HAP-1 (cell line): ENCODE results near the gene C17orf75.
A peak's percentile ranks its signal among the peaks of the same experiment; 100 is the strongest.

ENCODE experiments used
- DNase-seq, 2 experiments: peaks; one replicate each; pipeline ENCODE4 v3.0.0-alpha.2; 2016 to 2020; ENCODE audit warnings: low spot score in 2 of 2
- H3K27me3 ChIP-seq: fragments of 250-450 bp; sonication (Bioruptor Pico); 2 replicates; pipeline ENCODE4 v1.5.1; 2020; ENCODE audit warnings: low read depth, mild to moderate bottlenecking, moderate library complexity
- H3K36me3 ChIP-seq: fragments of 250-450 bp; sonication (Bioruptor Pico); replicated peaks from 2 replicates; pipeline ENCODE4 v1.5.1; 2020; ENCODE audit warnings: mild to moderate bottlenecking
- H3K4me1 ChIP-seq: fragments of 250-450 bp; sonication (Bioruptor Pico); 2 replicates; pipeline ENCODE4 v1.5.1; 2020; ENCODE audit warnings: mild to moderate bottlenecking
- H3K4me3 ChIP-seq: fragments of 250-450 bp; sonication (Bioruptor Pico); 2 replicates; pipeline ENCODE4 v1.5.1; 2020; ENCODE audit warnings: mild to moderate bottlenecking, moderate library complexity
- H3K9me3 ChIP-seq: fragments of 250-450 bp; sonication (Bioruptor Pico); 2 replicates; pipeline ENCODE4 v1.5.1; 2020; ENCODE audit warnings: mild to moderate bottlenecking, moderate library complexity
- in situ Hi-C: fragments of 300-500 bp; cut with MboI; formaldehyde crosslinking; loops from 3 replicates; pipeline ENCODE4 v1.14.3; 2020; ENCODE audit warnings: low sequenced_read_pairs, inconsistent platforms, mixed read lengths

Gene C17orf75

GRCh38 chr17:32307658-32308057 is 34.3 kb downstream of the C17orf75 start:
- peaks cover 23% of the 10 kb centered on the region for H3K27me3 ChIP-seq
- no peak overlapping the region for H3K4me3 ChIP-seq
- in situ Hi-C loops: no loop called here
- peaks cover 26% of the 10 kb centered on the region for H3K4me1 ChIP-seq
- H3K36me3 ChIP-seq: no peaks in the 10 kb centered on the region
- no peaks in the 10 kb centered on the region for H3K9me3 ChIP-seq
- no peak for DNase-seq

GRCh38 chr17:32305049-32305448 is 36.9 kb downstream of the C17orf75 start:
- H3K4me3 ChIP-seq: no peak overlapping the region
- peaks cover 28% of the 10 kb centered on the region for H3K4me1 ChIP-seq
- H3K9me3 ChIP-seq: no peaks in the 10 kb centered on the region
- no peak for DNase-seq
- in situ Hi-C loops: no loop called here
- peaks cover 23% of the 10 kb centered on the region for H3K27me3 ChIP-seq
- H3K36me3 ChIP-seq: no peaks in the 10 kb centered on the region

- no peaks in the 10 kb centered on the region for H3K9me3 ChIP-seq
- peaks cover 36% of the 10 kb centered on the region for H3K4me1 ChIP-seq
- H3K27me3 ChIP-seq: peaks cover 17% of the 10 kb centered on the region
- no peaks in the 10 kb centered on the region for H3K36me3 ChIP-seq
- in situ Hi-C loops: no loop called here
- no peak overlapping the region for H3K4me3 ChIP-seq
- peak; percentile 86 to 87 for DNase-seq
Observed at GRCh38 chr17:32303781-32304288, 38.1 kb downstream of the C17orf75 start.

- Histone ChIP-seq H3K4me1 (peaks cover 42% of the 10 kb centered on the region), H3K36me3 (no peaks in the 10 kb centered on the region), H3K4me3 (no peak overlapping the region), H3K27me3 (peaks cover 11% of the 10 kb centered on the region; the same call in 1 of the 2 replicates), H3K9me3 (no peaks in the 10 kb centered on the region)
- DNase-seq: peak; percentile 91 to 97
- in situ Hi-C loops: no loop called here
Observed at GRCh38 chr17:32302860-32303649, 38.9 kb downstream of the C17orf75 start.

GRCh38 chr17:32302037-32302436 is 39.9 kb downstream of the C17orf75 start:
- no peak for DNase-seq
- H3K9me3 ChIP-seq: no peaks in the 10 kb centered on the region
- no peaks in the 10 kb centered on the region for H3K36me3 ChIP-seq
- peaks cover 41% of the 10 kb centered on the region for H3K4me1 ChIP-seq
- H3K4me3 ChIP-seq: no peak overlapping the region
- in situ Hi-C loops: no loop called here
- peaks cover 3% of the 10 kb centered on the region; the same call in 1 of the 2 replicates for H3K27me3 ChIP-seq

GRCh38 chr17:32299580-32300164 is 42.3 kb downstream of the C17orf75 start:
- in situ Hi-C loops: no loop called here
- Histone ChIP-seq H3K4me1 (peaks cover 34% of the 10 kb centered on the region), H3K36me3 (no peaks in the 10 kb centered on the region), H3K4me3 (no peak overlapping the region), H3K27me3 (peaks cover 6% of the 10 kb centered on the region; the same call in 1 of the 2 replicates), H3K9me3 (no peaks in the 10 kb centered on the region)
- no peak for DNase-seq

- peak; percentile 76 to 91 for DNase-seq
- no peaks in the 10 kb centered on the region for H3K36me3 ChIP-seq
- peaks cover 27% of the 10 kb centered on the region for H3K4me1 ChIP-seq
- no peaks in the 10 kb centered on the region for H3K9me3 ChIP-seq
- peaks cover 11% of the 10 kb centered on the region; the same call in 1 of the 2 replicates for H3K27me3 ChIP-seq
- in situ Hi-C loops: no loop called here
- no peak overlapping the region for H3K4me3 ChIP-seq
Observed at GRCh38 chr17:32298721-32299579, 43.0 kb downstream of the C17orf75 start.

- no peak overlapping the region for H3K4me3 ChIP-seq
- peaks cover 21% of the 10 kb centered on the region for H3K4me1 ChIP-seq
- H3K27me3 ChIP-seq: peaks cover 11% of the 10 kb centered on the region; the same call in 1 of the 2 replicates
- in situ Hi-C loops: no loop called here
- no peak for DNase-seq
- no peaks in the 10 kb centered on the region for H3K36me3 ChIP-seq
- H3K9me3 ChIP-seq: no peaks in the 10 kb centered on the region
Observed at GRCh38 chr17:32298298-32298697, 43.7 kb downstream of the C17orf75 start.

- no peak for DNase-seq
- Histone ChIP-seq H3K36me3 (no peaks in the 10 kb centered on the region), H3K27me3 (peaks cover 11% of the 10 kb centered on the region; the same call in 1 of the 2 replicates), H3K4me1 (peaks cover 18% of the 10 kb centered on the region), H3K9me3 (no peaks in the 10 kb centered on the region), H3K4me3 (no peak overlapping the region)
- in situ Hi-C loops: no loop called here
Observed at GRCh38 chr17:32297860-32298259, 44.1 kb downstream of the C17orf75 start.

GRCh38 chr17:32297424-32297823 is 44.5 kb downstream of the C17orf75 start:
- in situ Hi-C loops: no loop called here
- H3K9me3 ChIP-seq: no peaks in the 10 kb centered on the region

GRCh38 chr17:32292094-32292493 is 49.9 kb downstream of the C17orf75 start:
- Histone ChIP-seq H3K4me1 (no peaks in the 10 kb centered on the region), H3K36me3 (no peaks in the 10 kb centered on the region), H3K27me3 (peaks cover 11% of the 10 kb centered on the region; the same call in 1 of the 2 replicates), H3K4me3 (no peak overlapping the region), H3K9me3 (no peaks in the 10 kb centered on the region)
- no peak for DNase-seq
- in situ Hi-C loops: no loop called here

More at GRCh38 chr17:32297424-32297823, 44.5 kb downstream of the C17orf75 start:
- no peak for DNase-seq
- peaks cover 11% of the 10 kb centered on the region; the same call in 1 of the 2 replicates for H3K27me3 ChIP-seq
- H3K36me3 ChIP-seq: no peaks in the 10 kb centered on the region
- H3K4me3 ChIP-seq: no peak overlapping the region
- peaks cover 14% of the 10 kb centered on the region for H3K4me1 ChIP-seq

- H3K36me3 ChIP-seq: no peaks in the 10 kb centered on the region
- DNase-seq: peak in 1 of 2 experiments; percentile 28
- H3K4me3 ChIP-seq: no peak overlapping the region
- in situ Hi-C loops: no loop called here
- no peaks in the 10 kb centered on the region for H3K4me1 ChIP-seq
- H3K9me3 ChIP-seq: no peaks in the 10 kb centered on the region
- peaks cover 4% of the 10 kb centered on the region; the same call in 1 of the 2 replicates for H3K27me3 ChIP-seq
Observed at GRCh38 chr17:32289471-32290070, 52.4 kb downstream of the C17orf75 start.

- no peak overlapping the region for H3K4me3 ChIP-seq
- no peak for DNase-seq
Observed at GRCh38 chr17:32288615-32289014, 53.4 kb downstream of the C17orf75 start.

More at GRCh38 chr17:32288615-32289014, 53.4 kb downstream of the C17orf75 start:
- H3K4me1 ChIP-seq: no peaks in the 10 kb centered on the region
- H3K27me3 ChIP-seq: peaks cover 5% of the 10 kb centered on the region; the same call in 1 of the 2 replicates
- no peaks in the 10 kb centered on the region for H3K9me3 ChIP-seq
- no peaks in the 10 kb centered on the region for H3K36me3 ChIP-seq
- in situ Hi-C loops: no loop called here
